Measurements from ENCODE around the gene COPS3.

The COPS3 gene

GRCh38 chr17:17237026-17237799 is 43.8 kb downstream of the COPS3 start, which contains the start of gene FLCN:
Gene FLCN, minus strand, starts transcription at chr17:17237168. Its CDS starts 9,031 bp downstream, at chr17:17228137.
- DNase-seq = peak; percentile 96

DNA sequence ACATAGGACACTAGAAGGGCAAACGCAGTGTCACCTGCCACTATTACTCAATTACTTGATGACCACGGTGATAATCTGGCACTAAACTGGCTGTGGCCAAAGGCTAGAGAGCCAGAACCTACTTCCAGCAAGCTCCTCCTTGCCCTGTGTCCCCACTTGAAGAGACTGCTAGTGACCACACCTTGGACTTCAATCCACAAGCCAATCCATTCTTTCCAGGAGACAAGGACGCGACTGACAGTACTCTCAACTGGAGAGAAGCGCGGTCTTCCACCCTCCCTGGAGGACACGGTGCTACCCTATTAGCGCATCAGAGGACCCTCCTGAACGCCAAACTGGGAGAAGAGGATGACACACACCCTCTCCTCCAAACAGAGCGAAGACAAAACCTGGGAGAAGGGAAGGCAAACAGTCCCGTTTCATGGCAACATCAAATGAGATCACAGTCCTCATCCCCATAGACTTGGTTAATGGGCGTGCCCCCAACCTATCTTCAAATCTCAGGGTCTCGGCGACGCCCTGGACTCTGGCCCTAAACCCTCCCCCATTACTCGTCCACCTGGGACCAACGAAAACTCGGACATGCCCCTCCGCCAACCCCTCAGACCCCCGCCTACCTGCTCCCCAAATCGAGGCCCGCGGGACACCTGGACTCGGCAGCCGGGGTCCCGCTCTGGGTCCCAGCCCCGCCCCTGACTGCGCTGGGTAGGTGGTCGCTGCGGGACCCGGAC is 44.6 kb downstream of the COPS3 start:
- DNase-seq = peak; percentile 19

- peak; percentile 35 for DNase-seq
Observed at GRCh38 chr17:17235212-17236174, 45.6 kb downstream of the COPS3 start.

- DNase-seq = no peak
Observed at GRCh38 chr17:17232303-17232621, 48.8 kb downstream of the COPS3 start.

- no peak for DNase-seq
Observed at GRCh38 chr17:17231621-17232302, 49.3 kb downstream of the COPS3 start.

DNA sequence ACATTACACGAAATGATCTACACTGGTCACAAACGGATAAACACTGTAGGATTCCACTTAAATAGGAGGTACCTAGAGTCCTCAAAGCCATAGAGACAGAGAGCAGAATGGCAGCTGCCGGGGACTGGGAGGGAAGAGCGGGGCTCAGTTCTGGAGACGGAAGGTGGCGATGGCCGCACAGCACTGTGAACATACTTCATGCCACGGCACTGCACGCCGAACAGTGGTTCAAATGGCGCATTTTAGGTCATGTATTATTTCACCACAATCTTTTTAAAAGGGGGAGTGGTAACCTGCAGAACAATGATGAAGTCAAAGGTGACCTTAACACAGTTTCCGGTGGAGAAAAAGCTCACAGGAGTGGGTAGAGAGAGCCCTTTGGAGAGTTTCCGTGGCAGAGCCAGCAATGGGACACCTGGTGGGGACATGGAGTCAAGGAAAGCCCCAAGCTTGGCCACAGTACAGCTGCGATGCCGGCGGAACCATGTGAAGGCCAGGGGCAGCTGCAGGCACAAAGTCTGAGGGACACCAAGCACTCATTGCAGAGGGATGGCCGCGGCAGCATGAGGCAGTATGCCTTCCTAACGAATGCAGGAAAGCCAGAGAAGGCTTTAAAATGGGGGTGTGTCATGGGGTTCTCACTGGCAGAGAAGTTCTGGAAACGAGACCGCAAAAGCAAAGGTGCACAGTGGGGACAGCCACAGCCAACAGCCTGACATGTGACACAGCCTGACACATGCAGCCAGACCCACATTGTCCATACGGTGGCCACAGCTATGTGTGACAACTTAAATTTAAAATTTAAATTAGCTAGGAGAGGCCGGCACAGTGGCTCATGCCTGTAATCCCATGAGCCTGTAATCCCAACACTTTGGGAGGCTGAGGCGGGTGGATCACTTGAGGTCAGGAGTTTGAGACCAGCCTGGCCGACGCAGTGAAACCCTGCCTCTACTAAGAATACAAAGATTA is 51.3 kb downstream of the COPS3 start:
- DNase-seq = no peak

GRCh38 chr17:17228521-17229279 is 52.3 kb downstream of the COPS3 start:
- no peak for DNase-seq

DNA sequence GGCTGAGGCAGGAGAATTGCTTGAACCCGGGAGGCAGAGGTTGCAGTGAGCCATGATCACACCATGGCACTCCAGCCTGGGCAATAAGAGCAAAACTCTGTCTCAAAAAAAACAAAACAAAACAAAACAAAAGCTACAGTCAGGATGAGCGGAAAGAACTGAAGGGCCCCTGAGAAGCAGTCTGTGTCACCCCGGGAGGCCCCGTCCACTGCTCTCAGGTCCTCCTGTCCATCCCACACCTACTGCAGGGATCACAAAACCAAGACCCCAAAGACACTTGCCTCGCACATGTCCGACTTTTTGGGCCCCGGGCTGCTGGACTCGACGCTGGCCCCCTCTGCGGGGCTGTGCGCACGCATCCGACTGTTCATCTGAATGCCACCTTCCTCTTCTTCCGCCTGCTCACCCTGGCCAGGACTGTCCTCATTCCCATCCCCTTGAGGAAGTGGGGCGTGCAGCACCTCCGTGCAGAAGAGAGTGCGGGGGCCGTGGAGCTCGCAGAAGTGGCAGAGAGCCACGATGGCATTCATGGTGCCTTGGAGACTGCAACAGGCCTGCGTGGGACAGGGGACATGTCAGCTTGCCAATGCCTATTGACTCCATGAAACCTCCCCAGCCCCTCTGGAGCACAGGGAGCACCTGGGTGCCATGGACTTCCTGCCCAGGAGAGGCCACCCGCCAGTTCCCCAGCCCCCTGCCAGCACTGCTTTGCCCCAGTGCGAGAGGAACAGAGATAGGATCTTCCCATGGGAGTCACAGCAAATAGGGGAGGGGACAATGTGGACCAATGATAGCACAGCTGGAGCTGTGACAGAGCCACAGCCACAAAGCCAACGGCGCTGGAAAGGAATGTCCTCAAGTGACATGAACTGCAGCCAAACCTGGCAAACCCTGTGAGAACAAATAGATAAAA is 53.2 kb downstream of the COPS3 start:
- DNase-seq = no peak

- no peak for DNase-seq
Observed at GRCh38 chr17:17226451-17227265, 54.4 kb downstream of the COPS3 start.

GRCh38 chr17:17225901-17226300 is 55.1 kb downstream of the COPS3 start:
- no peak for DNase-seq

- DNase-seq = no peak
Observed at GRCh38 chr17:17224137-17224536, 56.9 kb downstream of the COPS3 start.

DNA sequence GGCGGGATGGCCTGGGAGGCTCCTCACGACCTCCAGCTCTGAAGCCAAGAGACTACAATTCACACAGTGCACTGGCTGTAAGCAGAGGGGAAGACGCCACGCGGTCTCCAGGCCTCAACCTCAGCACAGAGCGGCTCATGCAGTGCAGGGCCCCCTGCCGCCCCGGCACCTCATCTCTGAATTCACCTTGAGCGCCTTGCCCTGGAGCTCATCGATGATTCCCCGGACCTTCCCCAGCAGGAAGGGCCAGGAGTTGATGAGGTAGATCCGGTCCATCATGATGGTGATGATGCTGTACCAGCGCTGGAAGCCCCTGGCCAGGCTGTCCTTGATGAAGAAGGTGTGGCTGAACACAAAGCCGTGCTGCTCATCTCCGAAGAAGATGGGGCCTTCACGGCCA is 57.3 kb downstream of the COPS3 start:
- DNase-seq = no peak

- no peak for DNase-seq
Observed at GRCh38 chr17:17221329-17221728, 59.7 kb downstream of the COPS3 start.

GRCh38 chr17:17220529-17220928 is 60.5 kb downstream of the COPS3 start:
- DNase-seq = no peak

GRCh38 chr17:17217995-17218394 is 63.1 kb downstream of the COPS3 start:
- DNase-seq = no peak

GRCh38 chr17:17216776-17217175 is 64.3 kb downstream of the COPS3 start:
- no peak for DNase-seq

GRCh38 chr17:17216236-17216635 is 64.8 kb downstream of the COPS3 start:
- DNase-seq = no peak

DNA sequence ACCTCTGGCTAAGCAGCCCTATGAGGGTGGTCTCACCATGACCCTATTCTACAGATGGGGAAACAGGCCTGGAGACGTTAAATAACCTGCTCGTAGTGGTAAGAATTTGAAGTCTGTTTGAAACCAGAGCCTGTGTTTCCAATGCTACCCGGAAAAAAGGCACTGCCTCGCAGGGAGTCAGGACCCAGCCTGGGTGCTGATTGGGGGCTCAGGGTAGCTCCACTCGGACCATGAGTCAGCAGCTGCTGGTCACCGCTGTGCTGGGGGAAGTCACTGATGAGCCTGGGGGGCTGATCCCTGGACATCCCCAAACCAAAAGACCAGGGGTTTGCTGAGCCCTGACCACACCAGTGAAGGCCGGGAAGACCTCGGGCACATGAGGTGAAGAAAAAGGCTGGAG is 65.5 kb downstream of the COPS3 start:
- no peak for DNase-seq

All from suppressor macrophage treated with lipopolysaccharide for 4 hours (primary cell).